ENCODE data around the gene MITF. TPM values are rescaled to one million over a fixed set of nuclear protein-coding genes. Genes with fewer than 3 reads are reported as not detected.

Gene MITF
- polyA plus RNA-seq, 1 donor (not counting 4 experiments of a cell fraction or from before 2014, with no cell fraction given): 2.7 TPM

- no peak for TF ChIP-seq EZH2 (IDR thresholded peaks at IDR 0.05; ENCODE audit: low read length)
- TF ChIP-seq CTCF (optimal IDR thresholded peaks at IDR 0.05 in 1 of 3, IDR thresholded peaks at IDR 0.05 in 1 of 3, conservative IDR thresholded peaks at IDR 0.05 in 1 of 3; ENCODE audit: extremely low read depth in 1 of 3, insufficient read depth in 2 of 3, low read length in 3 of 3): no peak
- H3K9me3 ChIP-seq (ENCODE audit: control insufficient read depth, low read depth, low read length): no peaks in the 10 kb centered on the region
- DNase-seq (ENCODE audit: low read depth, low spot score): no peak
- H3K36me3 ChIP-seq (ENCODE audit: control insufficient read depth in 2 of 2, extremely low read depth in 1 of 2, insufficient read depth in 2 of 2, low read length in 2 of 2): no peaks in the 10 kb centered on the region
- H3K27me3 ChIP-seq (ENCODE audit: control insufficient read depth, extremely low read depth, insufficient read depth, low read length): no peaks in the 10 kb centered on the region
- no peak overlapping the region for H3K9ac ChIP-seq (ENCODE audit: control insufficient read depth, extremely low read depth, insufficient read depth, low read length)
- H3K4me2 ChIP-seq (ENCODE audit: control insufficient read depth, extremely low read depth, insufficient read depth, low read depth, low read length): no peak overlapping the region
- no peak overlapping the region for H3K4me3 ChIP-seq (ENCODE audit: control insufficient read depth in 2 of 3, extremely low read depth in 1 of 3, insufficient read depth in 2 of 3, low read depth in 1 of 3, low read length in 3 of 3)
- no peaks in the 10 kb centered on the region for H3K9me1 ChIP-seq (ENCODE audit: control insufficient read depth, extremely low read depth, insufficient read depth, low read length)
- H4K20me1 ChIP-seq (ENCODE audit: control insufficient read depth, extremely low read depth, insufficient read depth, low read length): no peaks in the 10 kb centered on the region
- no peaks in the 10 kb centered on the region for H3K4me1 ChIP-seq (ENCODE audit: control insufficient read depth, extremely low read depth, insufficient read depth, low read length)
- no peaks in the 10 kb centered on the region for H3K79me2 ChIP-seq (ENCODE audit: control insufficient read depth, insufficient read depth, low read length)
- no peak overlapping the region for H2AFZ ChIP-seq (ENCODE audit: control insufficient read depth, low read length)
- no peak for FAIRE-seq
- H3K27ac ChIP-seq (ENCODE audit: control insufficient read depth, insufficient read depth, low read length): no peak overlapping the region
- dilution Hi-C loops (cut with MboI; ENCODE audit: extremely low pct_ligation_motif_present, low sequenced_read_pairs): no loop called here
These were observed 192.8 kb downstream of the MITF start for GRCh38 chr3:69932087-69932486.

- Histone ChIP-seq H3K9me1 (ENCODE audit: control insufficient read depth, extremely low read depth, insufficient read depth, low read length) (no peaks in the 10 kb centered on the region), H3K4me2 (ENCODE audit: control insufficient read depth, extremely low read depth, insufficient read depth, low read depth, low read length) (no peak overlapping the region), H3K27ac (ENCODE audit: control insufficient read depth, insufficient read depth, low read length) (no peak overlapping the region), H4K20me1 (ENCODE audit: control insufficient read depth, extremely low read depth, insufficient read depth, low read length) (no peaks in the 10 kb centered on the region), H3K4me3 (ENCODE audit: control insufficient read depth in 2 of 3, extremely low read depth in 1 of 3, insufficient read depth in 2 of 3, low read depth in 1 of 3, low read length in 3 of 3) (no peak overlapping the region), H3K9me3 (ENCODE audit: control insufficient read depth, low read depth, low read length) (no peaks in the 10 kb centered on the region), H3K79me2 (ENCODE audit: control insufficient read depth, insufficient read depth, low read length) (no peaks in the 10 kb centered on the region), H3K4me1 (ENCODE audit: control insufficient read depth, extremely low read depth, insufficient read depth, low read length) (no peaks in the 10 kb centered on the region), H2AFZ (ENCODE audit: control insufficient read depth, low read length) (no peak overlapping the region), H3K9ac (ENCODE audit: control insufficient read depth, extremely low read depth, insufficient read depth, low read length) (no peak overlapping the region), H3K27me3 (ENCODE audit: control insufficient read depth, extremely low read depth, insufficient read depth, low read length) (no peaks in the 10 kb centered on the region), H3K36me3 (ENCODE audit: control insufficient read depth in 2 of 2, extremely low read depth in 1 of 2, insufficient read depth in 2 of 2, low read length in 2 of 2) (no peaks in the 10 kb centered on the region)
- DNase-seq (ENCODE audit: low read depth, low spot score) (no peak), FAIRE-seq (no peak)
- TF ChIP-seq CTCF (optimal IDR thresholded peaks at IDR 0.05 in 1 of 3, IDR thresholded peaks at IDR 0.05 in 1 of 3, conservative IDR thresholded peaks at IDR 0.05 in 1 of 3; ENCODE audit: extremely low read depth in 1 of 3, insufficient read depth in 2 of 3, low read length in 3 of 3) (no peak), EZH2 (IDR thresholded peaks at IDR 0.05; ENCODE audit: low read length) (no peak)
- dilution Hi-C loops (cut with MboI; ENCODE audit: extremely low pct_ligation_motif_present, low sequenced_read_pairs): no loop called here
These were observed 193.2 kb downstream of the MITF start for GRCh38 chr3:69932501-69932900.

All from keratinocyte (primary cell).